Thoracic aorta (tissue), 2 donors: ENCODE results near the gene SECISBP2. TPM values are rescaled to one million over a fixed set of nuclear protein-coding genes. Genes with fewer than 3 reads are reported as not detected.
"Not testable (repeated sequence)": the region's sequence is repeated elsewhere in the genome, so short reads cannot be mapped to it uniquely, and the experiment has no call there.

Experiments used
- ATAC-seq: fragments of 150-250 bp; one replicate; pipeline ENCODE4 v1.8.0; 2017; ENCODE audit warnings: low read depth; ENCODE audit not compliant: insufficient number of reproducible peaks, low FRiP score
- DNase-seq: peaks from one replicate; pipeline ENCODE4 v3.0.0-alpha.2; 2020; ENCODE audit warnings: low spot score
- H3K27ac ChIP-seq, 2 donors: fragments of 200-600 bp; sonication (generic); 1 replicate in 1 of 2; 2 replicates in 1 of 2; pipeline ENCODE4 v1.5.1; 2016; ENCODE audit warnings: mild to moderate bottlenecking in 2 of 2, moderate library complexity in 2 of 2
- H3K27me3 ChIP-seq: fragments of 200-600 bp; sonication (generic); replicated peaks from 2 replicates; pipeline ENCODE4 v1.6.0; 2016; ENCODE audit warnings: mild to moderate bottlenecking; ENCODE audit not compliant: insufficient read depth
- H3K36me3 ChIP-seq: fragments of 200-600 bp; sonication (generic); one replicate; pipeline ENCODE4 v1.5.1; 2016
- H3K4me1 ChIP-seq, 2 donors: fragments of 200-600 bp; sonication (generic); 1 replicate in 1 of 2; 2 replicates in 1 of 2; pipeline versions ENCODE4 v1.5.1 to v1.6.0; 2016; ENCODE audit warnings: low read depth in 2 of 2, mild to moderate bottlenecking in 1 of 2; ENCODE audit not compliant: control insufficient read depth in 1 of 2
- H3K4me3 ChIP-seq: fragments of 200-600 bp; sonication (generic); 2 replicates; pipeline ENCODE4 v1.5.1; 2016; ENCODE audit warnings: mild to moderate bottlenecking
- H3K9me3 ChIP-seq: fragments of 200-600 bp; sonication (generic); 2 replicates; pipeline ENCODE4 v1.5.1; 2016
- CTCF ChIP-seq: fragments of 200-600 bp; sonication (generic); IDR thresholded peaks from one replicate; pipeline ENCODE4 v1.5.1; 2019; ENCODE audit warnings: antibody characterized with exemption
- total RNA-seq, 2 donors: library from RNA; depleted of rRNA; stranded (reverse); fragments of >200 nt; gene quantifications; one replicate each; pipeline versions ENCODE4 v1.1.0 to v1.2.3, GENCODE V29; 2016

Gene SECISBP2
- total RNA-seq, 2 donors from 2014 or later: 37.2 to 91.5 TPM

- DNase-seq: no peak
- TF ChIP-seq CTCF: no peak
- no peaks in the 10 kb centered on the region for H3K4me1 ChIP-seq
- no peak for ATAC-seq
- H3K4me3 ChIP-seq: no peak overlapping the region
- no peaks in the 10 kb centered on the region for H3K9me3 ChIP-seq
- no peaks in the 10 kb centered on the region for H3K36me3 ChIP-seq
- no peaks in the 10 kb centered on the region for H3K27me3 ChIP-seq
- H3K27ac ChIP-seq: no peak overlapping the region
Observed at GRCh38 chr9:89370593-89370992, 52.3 kb downstream of the SECISBP2 start.

- ATAC-seq, H3K4me3 ChIP-seq, H3K27me3 ChIP-seq, H3K27ac ChIP-seq, H3K9me3 ChIP-seq, DNase-seq, H3K36me3 ChIP-seq, H3K4me1 ChIP-seq: not testable (repeated sequence)
Observed at GRCh38 chr9:89371791-89372190, 53.5 kb downstream of the SECISBP2 start.

- Histone ChIP-seq H3K27ac (no peak overlapping the region), H3K4me3 (no peak overlapping the region), H3K4me1 (no peaks in the 10 kb centered on the region), H3K36me3 (no peaks in the 10 kb centered on the region), H3K9me3 (no peaks in the 10 kb centered on the region), H3K27me3 (no peaks in the 10 kb centered on the region)
- TF ChIP-seq CTCF: no peak
- DNase-seq: no peak
- no peak for ATAC-seq
Observed at GRCh38 chr9:89372230-89372816, 54.0 kb downstream of the SECISBP2 start.

GRCh38 chr9:89372979-89373378, 54.7 kb downstream of the SECISBP2 start:
- Histone ChIP-seq H3K27me3 (no peaks in the 10 kb centered on the region), H3K9me3 (no peaks in the 10 kb centered on the region), H3K36me3 (no peaks in the 10 kb centered on the region), H3K27ac (no peak overlapping the region), H3K4me1 (no peaks in the 10 kb centered on the region), H3K4me3 (no peak overlapping the region)
- DNase-seq (no peak), ATAC-seq (no peak)
- TF ChIP-seq CTCF: no peak

- no peak for TF ChIP-seq CTCF
- Histone ChIP-seq H3K4me1 (no peaks in the 10 kb centered on the region), H3K27me3 (no peaks in the 10 kb centered on the region), H3K4me3 (no peak overlapping the region), H3K27ac (no peak overlapping the region), H3K9me3 (no peaks in the 10 kb centered on the region), H3K36me3 (peaks cover 4% of the 10 kb centered on the region)
- DNase-seq (no peak), ATAC-seq (no peak)
Observed at GRCh38 chr9:89374176-89374575, 55.9 kb downstream of the SECISBP2 start.

- Histone ChIP-seq H3K27ac (no peak overlapping the region), H3K36me3 (peaks cover 4% of the 10 kb centered on the region), H3K9me3 (no peaks in the 10 kb centered on the region), H3K4me1 (no peaks in the 10 kb centered on the region), H3K4me3 (no peak overlapping the region), H3K27me3 (no peaks in the 10 kb centered on the region)
- no peak for DNase-seq
- no peak for TF ChIP-seq CTCF
- no peak for ATAC-seq
Observed at GRCh38 chr9:89375191-89375760, 57.0 kb downstream of the SECISBP2 start.
